HS-27A (cell line): ENCODE results near the gene EVI2A.
"Not testable (repeated sequence)": the region's sequence is repeated elsewhere in the genome, so short reads cannot be mapped to it uniquely, and the experiment has no call there.

Experiments used
- DNase-seq: peaks from one replicate; pipeline ENCODE4 v3.0.0-alpha.2; 2012; ENCODE audit warnings: low read depth, missing footprints

The EVI2A gene

DNA sequence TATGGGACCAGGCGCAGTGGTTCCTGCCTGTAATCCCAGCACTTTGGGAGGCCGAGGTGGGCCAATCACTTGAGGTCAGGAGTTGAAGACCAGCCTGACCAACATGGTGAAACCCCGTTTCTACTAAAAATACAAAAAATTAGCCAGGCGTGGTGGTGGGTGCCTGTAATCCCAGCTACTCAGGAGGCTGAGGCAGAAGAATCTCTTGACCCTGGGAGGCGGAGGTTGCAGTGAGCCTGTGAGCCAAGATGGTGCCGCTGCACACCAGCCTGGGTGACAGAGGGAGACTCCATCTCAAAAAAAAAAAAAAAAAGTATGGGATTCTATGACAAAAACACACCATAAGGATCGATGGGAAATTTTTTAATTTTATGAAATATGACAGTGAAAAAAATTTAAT is 9.2 kb downstream of the EVI2A start:
- not testable (repeated sequence) for DNase-seq

DNA sequence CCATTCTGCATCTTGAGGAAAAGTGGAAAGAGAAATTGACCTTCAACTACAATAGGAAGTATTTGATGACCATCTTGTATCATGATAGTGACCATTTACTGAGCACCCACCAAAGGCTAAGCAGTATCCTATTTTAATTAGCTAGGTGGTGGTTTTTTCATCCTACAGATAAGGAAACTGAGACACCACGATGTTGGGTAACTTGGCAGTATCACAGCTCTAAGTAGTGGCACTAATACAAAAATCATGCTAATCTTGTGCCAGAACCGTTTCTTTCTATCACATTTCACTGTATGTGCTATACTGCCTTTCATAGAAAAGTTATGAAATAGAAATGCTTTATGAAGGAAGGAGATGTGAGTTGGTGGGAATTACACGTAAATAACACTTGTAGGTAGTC is 9.9 kb downstream of the EVI2A start:
- no peak for DNase-seq

DNA sequence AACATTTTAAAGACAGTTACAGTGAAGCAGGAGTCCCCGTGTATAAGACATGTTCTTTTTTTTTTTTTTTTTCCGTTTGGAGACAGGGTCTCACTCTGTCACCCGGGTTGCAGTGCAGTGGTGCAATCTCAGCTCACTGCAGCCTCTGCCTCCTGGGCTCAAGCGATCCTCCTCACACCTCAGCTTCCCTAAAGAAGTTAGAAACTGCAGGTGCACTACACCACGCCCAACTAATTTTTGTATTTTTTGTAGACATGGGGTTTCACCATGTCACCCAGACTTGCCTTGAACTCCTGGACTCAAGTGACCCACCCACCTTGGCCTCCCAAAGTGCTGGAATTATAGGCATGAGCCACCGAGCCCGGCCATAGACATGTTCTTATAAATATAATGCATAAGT is 10.5 kb downstream of the EVI2A start:
- DNase-seq: no peak

DNA sequence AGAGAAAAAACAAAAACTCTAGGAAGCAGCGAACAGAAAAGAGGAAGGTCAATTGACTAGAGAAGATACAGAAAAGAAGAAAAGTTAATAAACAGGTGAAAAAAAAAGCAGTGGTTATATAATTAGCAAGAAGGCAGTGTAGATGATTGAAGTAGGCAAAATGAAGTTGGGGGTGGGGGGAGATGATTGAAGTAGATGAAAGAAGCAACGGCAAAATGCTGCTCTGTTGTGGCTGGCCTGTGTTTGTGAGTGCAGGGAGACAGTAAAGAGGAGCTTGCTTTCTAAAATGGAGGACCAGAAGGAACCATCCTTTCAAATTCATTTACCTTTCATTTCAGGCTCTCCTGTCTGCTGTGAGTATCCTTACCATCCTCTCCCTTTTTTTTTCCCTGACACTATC is 11.2 kb downstream of the EVI2A start:
- DNase-seq: no peak

DNA sequence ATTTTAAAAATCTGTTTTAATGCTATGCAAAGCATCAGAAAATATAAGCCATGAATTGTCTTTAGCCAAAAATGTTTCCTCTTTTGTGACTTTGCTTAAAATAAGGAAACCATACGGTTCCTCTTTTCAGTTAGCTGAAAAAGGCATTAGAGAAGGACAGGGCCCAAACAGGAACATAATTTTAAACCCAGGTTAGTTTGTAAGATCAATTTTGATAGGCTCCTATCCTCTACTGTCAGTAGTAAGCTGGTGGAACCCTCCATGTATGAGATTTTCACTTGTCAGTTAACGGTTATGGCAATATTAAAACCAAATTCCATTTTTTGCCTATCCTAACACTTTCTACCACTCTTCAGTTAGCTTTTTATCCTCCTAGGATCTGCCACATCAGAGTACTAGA is 11.9 kb downstream of the EVI2A start:
- DNase-seq: no peak

DNA sequence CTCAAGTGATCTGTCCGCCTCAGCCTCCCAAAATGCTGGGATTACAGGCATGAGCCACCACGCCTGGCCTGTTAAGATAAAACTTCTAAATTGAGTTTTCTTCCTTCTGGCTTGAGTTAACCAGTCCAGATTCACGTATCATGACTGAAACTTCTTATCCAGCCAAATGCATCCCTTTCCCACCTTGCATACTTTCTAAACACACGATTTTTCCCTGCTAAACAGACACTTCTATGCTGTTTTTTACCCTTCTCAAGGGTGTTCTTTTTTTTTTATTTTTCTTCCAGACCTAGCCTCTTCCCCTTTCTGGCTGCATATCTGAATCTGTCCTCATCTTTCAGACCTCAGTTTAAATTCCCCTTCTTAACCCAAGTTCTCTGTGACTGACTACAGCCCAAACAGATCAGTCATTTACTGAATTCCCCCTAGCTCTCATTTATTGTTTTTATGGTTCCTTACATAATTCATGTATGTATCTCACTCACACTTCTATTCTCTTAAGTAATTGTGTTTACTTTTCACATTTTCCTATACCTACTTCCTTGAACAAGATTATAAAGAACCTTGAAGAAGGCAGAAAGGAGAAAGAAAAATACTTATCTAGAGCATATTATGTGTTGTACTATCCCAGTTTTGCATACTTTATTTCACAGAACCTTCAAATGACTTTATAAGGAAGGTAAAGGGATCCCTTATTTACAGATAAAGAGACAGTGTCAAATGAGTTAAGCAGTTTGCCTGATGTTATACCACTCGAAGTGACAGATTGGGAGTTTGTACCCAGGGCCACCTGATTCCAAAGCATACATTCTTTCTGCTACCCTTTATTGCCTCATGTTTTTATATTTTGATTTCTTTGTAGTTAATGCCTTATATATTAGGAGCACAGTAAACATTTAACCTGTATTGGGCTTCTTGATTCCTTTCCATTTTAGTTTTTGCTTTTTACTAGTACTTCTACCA is 12.8 kb downstream of the EVI2A start:
- no peak for DNase-seq

DNA sequence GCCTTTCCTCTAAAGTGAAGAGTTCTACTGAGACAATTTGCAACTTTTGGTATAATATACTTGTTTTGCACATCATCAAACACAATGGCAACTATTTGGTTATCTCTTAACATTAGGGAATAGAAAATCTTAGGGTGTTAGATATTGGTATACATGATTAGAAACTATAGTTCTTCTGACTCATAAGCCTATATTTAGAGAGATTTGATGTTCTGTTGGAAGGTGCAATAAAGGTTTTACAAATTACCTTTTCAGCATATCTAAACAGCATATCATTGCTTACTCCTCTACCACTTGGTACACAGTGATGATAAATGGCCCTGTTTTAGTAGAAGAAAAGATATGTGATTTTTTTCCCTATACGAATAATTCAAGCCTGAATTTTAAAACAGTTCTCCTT is 13.8 kb downstream of the EVI2A start:
- no peak for DNase-seq

DNA sequence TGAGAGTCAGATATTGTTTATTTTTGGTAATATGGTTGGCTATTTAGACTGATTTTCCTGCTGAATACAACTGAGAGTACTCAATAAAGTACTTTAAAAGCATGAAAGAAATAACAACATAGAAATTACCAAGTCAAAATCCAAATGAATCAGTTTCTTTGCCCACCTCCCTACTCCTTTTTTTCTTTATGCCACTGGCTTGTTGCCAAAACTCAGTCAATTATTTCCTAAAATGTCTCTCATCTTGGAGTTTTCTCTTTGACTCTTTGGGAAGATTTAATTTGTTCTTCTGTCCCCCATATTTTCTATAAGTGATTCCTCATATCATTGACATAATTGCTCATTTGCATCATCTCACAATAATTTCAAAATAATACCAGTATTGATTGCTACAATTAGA is 21.8 kb downstream of the EVI2A start:
- DNase-seq: no peak

DNA sequence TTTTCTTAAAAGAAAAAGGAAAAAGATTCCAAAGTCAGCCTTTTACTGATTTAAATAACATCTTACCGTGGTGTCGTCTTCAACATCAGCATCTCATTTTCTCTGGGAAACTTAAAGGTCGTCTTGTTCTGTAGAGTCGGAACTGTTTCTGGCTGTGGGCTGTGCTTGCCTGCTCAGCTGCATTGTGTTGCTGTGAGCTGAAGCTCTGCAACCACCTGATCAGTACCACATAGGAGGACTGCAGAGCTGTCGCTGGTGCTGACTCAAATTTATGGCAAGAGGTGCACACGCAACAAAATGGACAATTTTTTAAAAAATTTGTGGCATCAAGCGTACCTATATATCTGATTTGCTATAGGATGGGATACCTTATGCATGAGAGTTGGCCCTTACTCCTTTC is 24.3 kb downstream of the EVI2A start, which contains the start of gene OMG:
Gene OMG (minus strand): TSS at position 150 of the 400 bp plus-strand sequence. CDS start 908 bp downstream, outside the sequence.
- DNase-seq: no peak

DNA sequence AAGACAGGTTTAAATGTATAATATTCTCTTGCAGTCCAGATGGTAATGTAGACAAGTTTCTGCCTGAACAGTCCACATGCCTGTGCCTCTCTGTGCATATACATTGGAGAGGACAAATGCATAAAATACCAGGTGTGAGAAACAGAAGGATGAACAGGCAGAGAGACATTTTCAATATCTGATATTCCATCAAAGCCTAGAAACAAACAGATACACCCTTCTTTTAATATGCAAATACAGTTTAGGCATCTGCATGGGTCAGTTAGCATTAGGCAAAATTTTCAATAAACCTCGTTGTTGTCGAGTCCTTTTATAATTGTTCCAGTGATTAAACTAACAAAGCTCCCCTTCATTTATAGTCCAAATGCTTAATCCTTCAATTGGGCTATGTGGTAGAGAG is 25.3 kb downstream of the EVI2A start:
- no peak for DNase-seq

DNA sequence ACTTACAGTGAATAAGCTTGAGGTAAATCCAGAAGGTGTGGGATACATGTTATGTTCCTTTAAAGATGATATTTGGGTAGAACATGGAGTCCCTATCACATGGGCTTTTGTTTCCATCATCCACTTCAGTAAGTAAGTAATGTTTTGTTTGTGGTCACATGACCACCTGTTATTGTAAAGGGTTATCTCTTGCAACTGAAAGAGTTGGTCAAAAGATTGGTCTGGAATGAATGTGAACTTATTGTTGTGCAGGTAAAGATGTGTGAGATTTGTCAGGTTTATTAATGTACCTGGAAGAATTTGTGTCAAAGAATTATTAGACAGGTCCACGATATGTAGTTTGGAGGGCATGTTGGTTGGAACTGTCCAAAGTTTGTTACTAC is 25.9 kb downstream of the EVI2A start:
- no peak for DNase-seq

DNA sequence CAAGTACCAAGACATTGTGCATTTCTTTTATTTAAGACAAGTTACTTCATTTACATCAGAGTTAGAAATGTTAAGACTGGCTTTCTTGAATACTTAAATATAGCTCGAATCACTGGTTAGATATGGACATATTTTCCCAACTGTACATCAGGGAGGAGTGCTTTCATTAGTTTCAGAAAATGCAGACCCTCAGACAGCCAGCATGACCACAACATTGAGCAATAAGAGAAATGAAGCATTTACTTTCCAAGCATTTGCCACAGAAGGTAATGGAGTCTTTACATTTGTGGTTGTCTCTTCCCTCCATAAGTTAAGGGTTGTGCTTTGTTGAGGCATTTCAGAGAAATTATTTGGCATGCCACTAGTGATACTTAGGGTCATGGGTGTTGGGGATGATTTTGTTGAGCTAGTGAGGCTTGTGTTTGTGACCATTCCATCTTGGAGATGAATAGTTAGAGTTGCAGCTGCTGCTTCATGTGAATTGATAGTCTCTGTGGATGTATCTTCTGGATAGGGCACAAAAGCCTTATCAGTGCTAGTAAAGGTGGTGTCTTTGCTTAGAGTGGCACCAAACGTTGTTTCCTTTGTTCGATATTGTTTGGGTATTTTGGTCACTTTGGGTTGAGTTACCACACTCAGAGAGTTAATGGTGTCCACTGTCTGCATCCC is 26.5 kb downstream of the EVI2A start:
- no peak for DNase-seq

DNA sequence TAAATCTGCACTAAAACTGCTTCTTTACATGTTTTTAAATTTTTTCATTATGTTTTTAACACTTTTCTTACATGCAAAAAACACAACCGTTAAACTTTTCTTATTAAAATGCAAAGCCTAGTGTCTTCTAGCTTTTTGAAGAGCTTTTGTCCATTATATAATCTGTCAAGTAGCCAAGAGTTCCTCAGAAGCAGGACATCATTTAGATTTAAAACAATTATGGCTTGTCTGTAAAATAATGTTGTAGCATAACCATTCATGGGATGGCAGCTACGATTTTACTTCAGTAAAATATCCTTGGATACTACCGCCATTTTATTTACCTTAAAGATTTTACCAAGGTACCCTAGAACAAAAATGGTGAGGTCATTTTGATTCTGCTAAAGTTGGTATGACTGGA is 27.2 kb downstream of the EVI2A start:
- DNase-seq: no peak

DNA sequence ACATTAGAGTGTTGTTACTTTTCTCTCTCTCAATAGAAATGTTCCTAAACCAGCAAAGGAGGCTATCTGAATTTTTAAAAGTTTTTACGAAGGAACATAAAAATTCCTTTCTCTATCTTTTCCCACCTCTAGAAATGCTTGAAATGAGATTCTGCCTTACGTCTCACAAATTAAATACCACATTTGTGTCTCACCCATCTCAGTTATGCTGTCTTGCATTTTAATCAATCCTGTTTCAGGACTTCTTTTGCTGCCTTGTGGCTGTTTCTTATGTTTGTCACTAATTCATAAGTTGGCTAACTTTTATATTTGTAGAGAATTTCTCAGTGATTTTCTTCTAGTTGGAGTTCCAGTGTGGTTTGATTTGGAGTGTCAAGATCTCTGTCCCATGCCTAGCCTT is 27.8 kb downstream of the EVI2A start:
- no peak for DNase-seq

DNA sequence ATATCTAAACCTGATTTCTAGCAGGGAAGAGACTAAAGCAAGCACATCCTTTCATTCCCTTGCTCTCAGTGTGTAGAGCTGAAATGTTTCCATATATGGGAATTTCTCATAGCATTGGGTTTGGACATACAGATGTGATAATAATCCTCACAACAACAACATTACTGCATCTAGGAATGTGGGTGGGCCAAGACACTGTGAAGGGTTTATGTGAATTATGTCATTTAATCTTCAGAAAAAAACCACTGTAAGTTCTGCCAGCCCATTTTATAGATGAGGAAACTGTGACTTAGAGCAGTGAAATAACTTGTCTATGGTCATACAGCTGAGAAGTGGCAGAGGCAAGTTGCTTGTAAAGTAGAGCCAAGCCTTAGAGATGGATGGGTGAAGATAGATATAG is 29.6 kb downstream of the EVI2A start:
- DNase-seq: no peak

DNA sequence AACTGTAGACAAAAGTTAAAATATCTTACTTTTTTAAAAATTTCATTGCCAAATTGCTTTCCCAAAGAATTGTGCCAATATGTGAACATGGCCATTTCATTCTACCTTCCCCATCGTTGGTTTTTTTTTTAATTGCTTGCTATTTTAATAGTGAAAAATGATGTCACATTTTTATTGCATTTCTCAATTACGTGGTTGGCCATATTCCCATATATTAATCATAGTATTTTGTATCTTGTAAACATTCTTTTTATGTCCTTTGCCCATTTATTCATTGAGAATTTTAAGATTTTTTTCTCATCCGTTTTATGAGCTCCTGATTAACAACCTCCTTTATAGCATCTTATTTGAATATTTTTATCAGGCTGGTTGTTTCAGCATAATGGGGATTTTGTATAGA is 31.6 kb downstream of the EVI2A start:
- DNase-seq: no peak

DNA sequence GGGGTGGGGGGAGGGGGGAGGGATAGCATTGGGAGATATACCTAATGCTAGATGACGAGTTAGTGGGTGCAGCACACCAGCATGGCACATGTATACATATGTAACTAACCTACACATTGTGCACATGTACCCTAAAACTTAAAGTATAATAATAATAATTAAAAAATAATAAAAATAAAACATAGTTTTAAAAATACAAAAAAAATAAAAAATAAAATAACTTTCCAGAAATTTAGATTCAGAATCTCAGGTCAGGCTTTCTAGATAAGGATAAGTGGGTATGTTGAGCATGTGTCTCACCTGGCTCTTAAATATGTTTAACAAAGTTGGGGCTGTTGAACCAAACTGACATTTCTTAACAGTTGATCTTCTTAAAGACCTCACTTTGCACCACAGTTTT is 33.5 kb downstream of the EVI2A start:
- not testable (repeated sequence) for DNase-seq

DNA sequence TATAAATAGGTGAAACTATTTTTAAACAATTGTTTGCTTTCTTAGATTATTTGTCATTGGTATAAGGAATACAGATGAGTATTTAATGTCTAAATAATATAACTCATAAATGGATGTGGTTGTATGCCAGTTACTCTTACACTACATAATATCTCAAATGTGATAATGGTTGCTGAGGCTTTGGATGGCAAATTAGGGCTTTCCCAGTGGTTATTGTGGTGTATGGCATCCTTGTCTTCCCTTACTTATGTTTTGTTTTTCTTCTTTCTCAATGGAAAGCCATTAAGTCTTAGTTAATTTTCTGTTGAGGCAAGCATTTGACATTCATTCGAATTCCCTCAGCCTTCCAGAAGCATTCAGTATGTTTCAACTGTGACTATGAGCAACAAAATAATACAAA is 34.8 kb downstream of the EVI2A start:
- DNase-seq: no peak

DNA sequence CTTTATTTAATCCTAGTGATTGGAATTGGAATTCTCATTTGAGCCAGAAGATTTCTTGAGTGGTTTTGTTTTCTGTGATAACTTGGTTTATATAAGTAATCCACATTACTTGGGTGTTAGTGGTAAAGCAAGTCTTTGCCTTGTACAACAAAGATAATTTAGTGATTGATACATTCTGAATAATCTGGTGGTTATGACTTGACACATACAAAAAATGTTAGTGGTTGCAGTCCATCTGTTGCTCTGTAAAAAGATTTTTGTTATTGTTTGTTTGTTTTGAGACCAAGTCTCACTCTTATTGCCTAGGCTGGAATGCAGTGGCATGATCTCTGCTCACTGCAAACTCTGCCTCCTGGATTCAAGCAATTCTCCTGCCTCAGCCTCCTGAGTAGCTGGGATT is 37.6 kb downstream of the EVI2A start:
- no peak for DNase-seq

DNA sequence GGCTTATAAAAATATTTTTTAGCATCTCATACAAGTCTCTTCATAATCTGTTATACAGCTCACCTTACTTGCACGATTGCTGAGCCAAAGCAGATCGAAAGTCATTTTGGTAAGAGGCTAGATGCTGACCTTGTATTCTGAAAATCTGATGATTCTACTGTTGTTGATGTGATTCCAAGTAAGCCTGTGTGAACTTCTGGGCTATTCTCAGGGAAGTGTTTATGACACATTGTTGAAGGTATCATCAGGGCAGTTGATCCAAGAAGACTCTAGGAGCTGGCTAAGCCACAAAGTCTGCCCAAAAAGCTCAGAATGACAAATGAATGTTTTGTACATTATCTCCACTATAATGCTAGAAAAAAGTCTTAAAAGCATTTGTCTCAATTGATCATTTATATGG is 40.4 kb downstream of the EVI2A start:
- no peak for DNase-seq

DNA sequence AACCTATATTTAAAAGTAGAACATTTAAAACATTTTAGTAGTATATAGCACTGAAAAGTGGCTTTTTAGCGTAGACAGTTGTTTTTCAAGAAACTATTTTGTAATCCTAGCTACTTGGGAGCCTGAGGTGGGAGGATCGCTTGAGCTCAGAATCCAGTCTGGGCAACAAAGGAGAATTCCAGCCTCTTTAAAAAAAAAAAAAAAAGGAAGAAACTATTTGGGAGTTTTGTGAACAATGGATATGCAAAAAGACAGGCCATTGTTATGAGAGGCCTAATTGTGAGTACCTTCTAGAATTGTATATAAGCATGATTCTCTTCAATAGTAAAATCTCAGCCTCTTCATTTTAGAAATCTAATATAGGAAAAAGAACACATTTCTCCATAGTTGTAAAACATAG is 42.0 kb downstream of the EVI2A start:
- no peak for DNase-seq

DNA sequence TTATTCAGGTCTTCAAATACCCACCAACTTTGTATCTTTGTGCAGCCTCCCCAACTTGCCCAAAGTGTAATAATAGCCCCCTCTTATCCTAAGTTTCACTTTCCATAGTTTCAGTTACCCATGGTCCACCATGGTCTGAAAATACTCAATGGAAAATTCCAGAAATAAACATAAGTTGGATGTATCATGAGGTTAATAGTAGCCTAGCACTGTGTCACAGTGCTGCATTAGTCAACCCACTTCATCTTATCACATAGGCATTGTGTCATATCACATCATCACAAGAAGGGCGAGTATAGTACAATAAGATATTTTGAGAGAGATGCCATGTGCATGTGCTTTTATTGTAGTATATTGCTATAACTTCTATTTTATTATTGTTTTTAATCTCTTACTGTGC is 46.3 kb downstream of the EVI2A start:
- no peak for DNase-seq

DNA sequence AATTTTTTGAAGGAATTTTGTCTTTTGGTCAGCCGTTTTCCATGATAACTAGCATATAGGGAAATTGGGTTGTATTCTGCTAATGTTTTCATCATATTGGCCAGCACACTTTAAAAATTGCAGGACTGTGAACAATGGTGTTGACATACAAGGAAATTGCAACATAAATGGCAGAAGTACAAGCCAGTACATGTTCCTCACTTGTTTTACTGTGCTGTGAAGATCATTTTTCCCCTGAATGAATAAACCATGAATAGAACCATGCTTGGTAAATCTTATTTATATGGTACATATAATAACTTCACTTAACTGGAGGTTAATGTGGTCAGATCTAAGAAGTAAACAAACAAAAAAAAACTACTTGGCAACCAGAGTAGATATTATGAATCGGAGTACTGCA is 47.2 kb downstream of the EVI2A start:
- no peak for DNase-seq

DNA sequence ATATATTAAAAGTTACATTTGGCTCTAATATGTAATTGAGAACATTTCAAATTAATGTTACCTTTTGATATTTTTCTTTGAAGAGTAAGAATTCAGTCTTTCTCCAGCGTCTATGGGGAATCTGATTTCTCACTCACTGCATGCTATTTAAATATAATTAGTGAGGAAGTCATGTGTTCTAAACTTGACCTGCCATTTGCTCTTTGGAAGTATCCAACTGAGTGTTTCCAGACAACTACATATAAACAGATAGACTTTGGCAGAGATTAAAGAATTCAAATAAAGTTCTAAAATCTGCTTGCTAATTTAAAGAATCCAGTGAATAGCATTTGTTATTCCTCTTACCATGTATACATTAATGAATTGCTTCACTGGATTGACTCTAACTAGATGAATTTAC is 47.9 kb downstream of the EVI2A start:
- DNase-seq: no peak
